HFFc6 (cell line): ENCODE results near the gene SP140. TPM values are rescaled to one million over a fixed set of nuclear protein-coding genes. Genes with fewer than 3 reads are reported as not detected.
A peak's percentile ranks its signal among the peaks of the same experiment; 100 is the strongest.
"Not testable (repeated sequence)": the region's sequence is repeated elsewhere in the genome, so short reads cannot be mapped to it uniquely, and the experiment has no call there.

Source experiments
- DNase-seq: peaks from one replicate; pipeline ENCODE4 v3.0.0-alpha.2; 2018
- H3K27ac Mint-ChIP-seq: 2 replicates; pipeline ENCODE4 v1.8.0; 2020; ENCODE audit warnings: mild to moderate bottlenecking, mixed read lengths
- H3K27me3 Mint-ChIP-seq: 2 replicates; pipeline ENCODE4 v1.8.0; 2021; ENCODE audit warnings: mild to moderate bottlenecking, moderate library complexity, mixed read lengths; ENCODE audit not compliant: insufficient read depth
- H3K36me3 Mint-ChIP-seq: 2 replicates; pipeline ENCODE4 v1.8.0; 2021; ENCODE audit warnings: low read depth, mixed read lengths
- H3K4me1 Mint-ChIP-seq: 2 replicates; pipeline ENCODE4 v1.8.0; 2020; ENCODE audit warnings: low read depth, mixed read lengths
- H3K4me3 Mint-ChIP-seq: 2 replicates; pipeline ENCODE4 v1.8.0; 2020; ENCODE audit warnings: mild to moderate bottlenecking, moderate library complexity, mixed read lengths
- H3K9me3 Mint-ChIP-seq: 2 replicates; pipeline ENCODE4 v1.8.0; 2020; ENCODE audit warnings: mild to moderate bottlenecking, mixed read lengths
- total RNA-seq, 6 experiments: library from RNA; stranded (reverse); fragmentation: NEBNext Ultra II Directional; extraction: Animal tissue kit (Norgen Biotek cat#: 25700); gene quantifications; 2 replicates in 1 of 6; 3 replicates in 5 of 6; pipeline ENCODE4 v1.2.3, GENCODE V29; 2021
- TF ChIP-seq, protein P1 (sequence below): fragments of 200-600 bp; sonication (generic); IDR thresholded peaks from 2 replicates; pipeline ENCODE4 v1.5.0; 2021; ENCODE audit warnings: antibody characterized with exemption, mild to moderate bottlenecking

Gene SP140
- total RNA-seq, 6 experiments from 2014 or later, result 0.12 to 1.6 (median 0.69) TPM

DNA sequence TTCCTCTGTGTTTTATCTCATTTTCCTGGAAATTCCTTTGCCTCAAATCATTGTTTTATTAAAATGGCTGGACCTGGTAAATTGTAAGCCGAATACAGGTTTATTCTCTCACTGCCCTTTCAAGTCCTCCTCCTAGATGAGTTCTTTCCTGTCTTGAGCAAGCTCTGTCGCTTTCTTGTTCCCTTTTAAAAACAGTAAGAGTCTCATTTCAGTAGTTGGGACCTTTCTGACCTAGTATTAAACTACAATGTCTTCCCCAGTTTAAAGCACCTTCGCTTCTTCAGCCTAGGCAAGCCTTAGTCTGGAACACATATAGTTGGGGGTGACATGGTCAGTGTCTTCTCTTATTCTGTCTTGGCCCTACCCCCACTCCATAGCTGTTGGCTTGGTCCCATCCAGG lies 60.5 kb downstream of the SP140 start:
- DNase-seq, result no peak
- no peaks in the 10 kb centered on the region for H3K9me3 Mint-ChIP-seq
- H3K27ac Mint-ChIP-seq, result no peak overlapping the region
- H3K4me1 Mint-ChIP-seq, result no peaks in the 10 kb centered on the region
- TF ChIP-seq, protein P1, sequence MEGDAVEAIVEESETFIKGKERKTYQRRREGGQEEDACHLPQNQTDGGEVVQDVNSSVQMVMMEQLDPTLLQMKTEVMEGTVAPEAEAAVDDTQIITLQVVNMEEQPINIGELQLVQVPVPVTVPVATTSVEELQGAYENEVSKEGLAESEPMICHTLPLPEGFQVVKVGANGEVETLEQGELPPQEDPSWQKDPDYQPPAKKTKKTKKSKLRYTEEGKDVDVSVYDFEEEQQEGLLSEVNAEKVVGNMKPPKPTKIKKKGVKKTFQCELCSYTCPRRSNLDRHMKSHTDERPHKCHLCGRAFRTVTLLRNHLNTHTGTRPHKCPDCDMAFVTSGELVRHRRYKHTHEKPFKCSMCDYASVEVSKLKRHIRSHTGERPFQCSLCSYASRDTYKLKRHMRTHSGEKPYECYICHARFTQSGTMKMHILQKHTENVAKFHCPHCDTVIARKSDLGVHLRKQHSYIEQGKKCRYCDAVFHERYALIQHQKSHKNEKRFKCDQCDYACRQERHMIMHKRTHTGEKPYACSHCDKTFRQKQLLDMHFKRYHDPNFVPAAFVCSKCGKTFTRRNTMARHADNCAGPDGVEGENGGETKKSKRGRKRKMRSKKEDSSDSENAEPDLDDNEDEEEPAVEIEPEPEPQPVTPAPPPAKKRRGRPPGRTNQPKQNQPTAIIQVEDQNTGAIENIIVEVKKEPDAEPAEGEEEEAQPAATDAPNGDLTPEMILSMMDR, result no peak
- peaks cover 6% of the 10 kb centered on the region for H3K27me3 Mint-ChIP-seq
- no peaks in the 10 kb centered on the region for H3K36me3 Mint-ChIP-seq
- H3K4me3 Mint-ChIP-seq, result no peak overlapping the region

- not testable (repeated sequence) for H3K4me1 Mint-ChIP-seq, H3K27ac Mint-ChIP-seq, H3K36me3 Mint-ChIP-seq, H3K4me3 Mint-ChIP-seq, H3K9me3 Mint-ChIP-seq, H3K27me3 Mint-ChIP-seq
- peak; percentile 5 for DNase-seq
Observed at GRCh38 chr2:230289311-230289710, 63.8 kb downstream of the SP140 start.

- TF ChIP-seq, protein P1, result no peak
- H3K36me3 Mint-ChIP-seq, result no peaks in the 10 kb centered on the region
- H3K4me3 Mint-ChIP-seq, result no peak overlapping the region
- H3K4me1 Mint-ChIP-seq, result no peaks in the 10 kb centered on the region
- H3K27me3 Mint-ChIP-seq, result peaks cover 21% of the 10 kb centered on the region; the same call in 1 of the 2 replicates
- no peaks in the 10 kb centered on the region; the same call in 1 of the 2 replicates for H3K9me3 Mint-ChIP-seq
- H3K27ac Mint-ChIP-seq, result no peak overlapping the region
- DNase-seq, result no peak
Observed at GRCh38 chr2:230295192-230295591, 69.7 kb downstream of the SP140 start.

DNA sequence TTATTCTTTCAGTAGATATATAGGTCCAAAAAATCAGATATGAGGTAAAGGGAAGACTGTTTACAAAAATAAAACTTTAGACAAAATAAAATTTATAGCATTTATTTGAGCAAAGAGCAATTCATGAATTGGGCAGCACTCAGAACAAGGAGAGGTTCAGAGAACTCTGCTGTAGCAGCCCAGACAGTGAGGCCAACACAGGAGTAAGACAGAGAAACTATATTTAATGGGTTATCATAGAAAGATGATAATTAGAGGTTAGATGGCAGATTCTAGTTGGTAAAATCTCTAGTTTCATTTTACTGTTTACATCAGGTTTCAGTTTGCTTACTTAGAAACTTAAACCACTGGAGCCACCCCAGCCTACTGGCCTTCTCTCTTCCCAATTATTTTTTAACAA lies 71.4 kb downstream of the SP140 start:
- DNase-seq, result no peak
- no peak overlapping the region for H3K27ac Mint-ChIP-seq
- TF ChIP-seq, protein P1, result no peak
- no peaks in the 10 kb centered on the region for H3K36me3 Mint-ChIP-seq
- H3K4me3 Mint-ChIP-seq, result no peak overlapping the region
- H3K9me3 Mint-ChIP-seq, result no peaks in the 10 kb centered on the region; the same call in 1 of the 2 replicates
- H3K27me3 Mint-ChIP-seq, result peaks cover 19% of the 10 kb centered on the region; the same call in 1 of the 2 replicates
- no peaks in the 10 kb centered on the region for H3K4me1 Mint-ChIP-seq

GRCh38 chr2:230299618-230300017 lies 74.1 kb downstream of the SP140 start:
- Mint-ChIP-seq H3K27ac (no peak overlapping the region), H3K9me3 (no peaks in the 10 kb centered on the region; the same call in 1 of the 2 replicates), H3K4me1 (no peaks in the 10 kb centered on the region), H3K27me3 (peaks cover 13% of the 10 kb centered on the region; the same call in 1 of the 2 replicates), H3K36me3 (peaks cover 9% of the 10 kb centered on the region; the same call in 1 of the 2 replicates), H3K4me3 (no peak overlapping the region)
- TF ChIP-seq, protein P1, result no peak
- DNase-seq, result no peak

- H3K27ac Mint-ChIP-seq, result no peak overlapping the region
- TF ChIP-seq, protein P1, result no peak
- H3K36me3 Mint-ChIP-seq, result peaks cover 11% of the 10 kb centered on the region; the same call in 1 of the 2 replicates
- DNase-seq, result no peak
- no peak overlapping the region for H3K4me3 Mint-ChIP-seq
- peaks cover 3% of the 10 kb centered on the region; the same call in 1 of the 2 replicates for H3K9me3 Mint-ChIP-seq
- no peaks in the 10 kb centered on the region for H3K4me1 Mint-ChIP-seq
- peaks cover 7% of the 10 kb centered on the region for H3K27me3 Mint-ChIP-seq
Observed at GRCh38 chr2:230305416-230306275, 80.1 kb downstream of the SP140 start.
